Peyer's patch (tissue), 4 donors: ENCODE data around the gene SPPL3. TPM values are rescaled to one million over a fixed set of nuclear protein-coding genes. Genes with fewer than 3 reads are reported as not detected.

ENCODE experiments used
- DNase-seq, 3 donors: peaks; one replicate each; pipeline ENCODE4 v3.0.0-alpha.2; 2017 to 2019
- H3K27ac ChIP-seq, 4 donors: fragments of 200-600 bp; sonication (generic); one replicate each; pipeline ENCODE4 v1.5.1; 2016 to 2019
- H3K27me3 ChIP-seq, 2 donors: fragments of 200-600 bp; sonication (generic); one replicate each; pipeline ENCODE4 v1.5.1; 2019
- H3K36me3 ChIP-seq, 3 donors: fragments of 200-600 bp; sonication (generic); one replicate each; pipeline ENCODE4 v1.5.1; 2016 to 2019
- H3K4me1 ChIP-seq, 4 donors: fragments of 200-600 bp; sonication (generic); one replicate each; pipeline ENCODE4 v1.5.1; 2016 to 2019
- H3K4me3 ChIP-seq, 4 donors: fragments of 200-600 bp; sonication (generic); 1 replicate in 3 of 4; 2 replicates in 1 of 4; pipeline ENCODE4 v1.5.1; 2016 to 2019; ENCODE audit warnings: mild to moderate bottlenecking in 1 of 4
- H3K9me3 ChIP-seq, 4 donors: fragments of 200-600 bp; sonication (generic); one replicate each; pipeline ENCODE4 v1.5.1; 2016 to 2019; ENCODE audit warnings: mild to moderate bottlenecking in 1 of 4
- POLR2A ChIP-seq, 2 donors: fragments of 450-650 bp; IDR thresholded peaks; one replicate each; pipeline ENCODE4 v1.5.1; 2017; ENCODE audit warnings: antibody characterized with exemption in 2 of 2, mild to moderate bottlenecking in 2 of 2, moderate library complexity in 2 of 2
- total RNA-seq, 4 donors: library from RNA; depleted of rRNA; stranded (reverse); fragments of >200 nt; gene quantifications; one replicate each; pipeline ENCODE4 v1.1.0, GENCODE V29; 2016
- TF ChIP-seq, protein P1 (sequence below), 6 experiments: fragments of 450-650 bp in 4 of 6; fragments of 200-600 bp in 2 of 6; sonication (generic) in 1 of 6; IDR thresholded peaks; one replicate each; pipeline ENCODE4 v1.5.1; 2017 to 2019; ENCODE audit warnings: antibody characterized with exemption in 6 of 6, mild to moderate bottlenecking in 3 of 6, moderate library complexity in 1 of 6

SPPL3 gene
- total RNA-seq, 4 donors from 2014 or later, result 26.4 to 50.2 (median 34.9) TPM

DNA sequence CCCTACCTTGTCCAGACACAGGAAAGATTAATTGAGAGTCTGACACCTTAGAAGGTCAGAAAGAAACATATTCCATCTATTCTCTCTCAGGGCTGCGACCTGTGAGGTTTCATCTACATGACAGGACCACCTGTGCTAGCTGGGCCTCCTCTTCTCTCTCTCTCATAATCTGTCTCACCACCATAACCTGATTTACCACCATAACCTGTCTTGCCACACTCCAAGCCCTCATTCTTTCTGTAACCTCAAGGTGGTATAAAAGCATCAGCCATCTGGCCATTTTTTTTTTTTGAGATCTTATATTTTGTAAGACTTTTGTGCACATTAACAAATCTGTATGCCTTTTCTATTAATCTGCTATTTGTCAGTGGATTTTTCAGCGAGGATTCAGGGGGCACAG is 103.0 kb downstream of the SPPL3 start:
- H3K9me3 ChIP-seq, result no peaks in the 10 kb centered on the region
- DNase-seq, result no peak
- no peak overlapping the region for H3K27ac ChIP-seq
- no peaks in the 10 kb centered on the region for H3K4me1 ChIP-seq
- H3K36me3 ChIP-seq, result no peaks in the 10 kb centered on the region
- no peak for TF ChIP-seq POLR2A (IDR thresholded peaks at IDR 0.05)
- TF ChIP-seq, protein P1, sequence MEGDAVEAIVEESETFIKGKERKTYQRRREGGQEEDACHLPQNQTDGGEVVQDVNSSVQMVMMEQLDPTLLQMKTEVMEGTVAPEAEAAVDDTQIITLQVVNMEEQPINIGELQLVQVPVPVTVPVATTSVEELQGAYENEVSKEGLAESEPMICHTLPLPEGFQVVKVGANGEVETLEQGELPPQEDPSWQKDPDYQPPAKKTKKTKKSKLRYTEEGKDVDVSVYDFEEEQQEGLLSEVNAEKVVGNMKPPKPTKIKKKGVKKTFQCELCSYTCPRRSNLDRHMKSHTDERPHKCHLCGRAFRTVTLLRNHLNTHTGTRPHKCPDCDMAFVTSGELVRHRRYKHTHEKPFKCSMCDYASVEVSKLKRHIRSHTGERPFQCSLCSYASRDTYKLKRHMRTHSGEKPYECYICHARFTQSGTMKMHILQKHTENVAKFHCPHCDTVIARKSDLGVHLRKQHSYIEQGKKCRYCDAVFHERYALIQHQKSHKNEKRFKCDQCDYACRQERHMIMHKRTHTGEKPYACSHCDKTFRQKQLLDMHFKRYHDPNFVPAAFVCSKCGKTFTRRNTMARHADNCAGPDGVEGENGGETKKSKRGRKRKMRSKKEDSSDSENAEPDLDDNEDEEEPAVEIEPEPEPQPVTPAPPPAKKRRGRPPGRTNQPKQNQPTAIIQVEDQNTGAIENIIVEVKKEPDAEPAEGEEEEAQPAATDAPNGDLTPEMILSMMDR (IDR thresholded peaks at IDR 0.05), result no peak
- H3K4me3 ChIP-seq, result no peak overlapping the region
- no peaks in the 10 kb centered on the region for H3K27me3 ChIP-seq

DNA sequence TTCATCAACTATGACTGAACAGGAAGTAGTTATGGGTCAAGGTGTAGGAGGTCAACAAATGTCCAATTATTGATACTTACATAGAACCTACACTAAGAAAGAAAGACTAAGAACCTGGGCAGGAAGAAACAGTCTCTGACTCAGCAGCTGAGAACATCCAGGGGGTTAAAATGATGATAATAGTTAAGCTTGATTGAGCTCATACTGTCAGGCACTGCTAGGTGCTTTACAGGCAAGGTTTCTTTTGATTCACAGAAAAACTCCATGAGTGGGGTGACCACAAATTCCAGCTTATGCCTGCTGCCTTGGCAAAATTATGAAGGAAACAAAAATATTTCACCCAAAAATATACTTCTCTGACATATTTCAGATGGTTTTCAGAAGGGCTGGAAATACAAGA is 103.5 kb downstream of the SPPL3 start:
- Histone ChIP-seq H3K4me3 (no peak overlapping the region), H3K36me3 (no peaks in the 10 kb centered on the region), H3K4me1 (no peaks in the 10 kb centered on the region), H3K9me3 (no peaks in the 10 kb centered on the region), H3K27ac (no peak overlapping the region), H3K27me3 (no peaks in the 10 kb centered on the region)
- TF ChIP-seq POLR2A (IDR thresholded peaks at IDR 0.05), result no peak
- TF ChIP-seq, protein P1 (IDR thresholded peaks at IDR 0.05), result no peak
- DNase-seq, result no peak

DNA sequence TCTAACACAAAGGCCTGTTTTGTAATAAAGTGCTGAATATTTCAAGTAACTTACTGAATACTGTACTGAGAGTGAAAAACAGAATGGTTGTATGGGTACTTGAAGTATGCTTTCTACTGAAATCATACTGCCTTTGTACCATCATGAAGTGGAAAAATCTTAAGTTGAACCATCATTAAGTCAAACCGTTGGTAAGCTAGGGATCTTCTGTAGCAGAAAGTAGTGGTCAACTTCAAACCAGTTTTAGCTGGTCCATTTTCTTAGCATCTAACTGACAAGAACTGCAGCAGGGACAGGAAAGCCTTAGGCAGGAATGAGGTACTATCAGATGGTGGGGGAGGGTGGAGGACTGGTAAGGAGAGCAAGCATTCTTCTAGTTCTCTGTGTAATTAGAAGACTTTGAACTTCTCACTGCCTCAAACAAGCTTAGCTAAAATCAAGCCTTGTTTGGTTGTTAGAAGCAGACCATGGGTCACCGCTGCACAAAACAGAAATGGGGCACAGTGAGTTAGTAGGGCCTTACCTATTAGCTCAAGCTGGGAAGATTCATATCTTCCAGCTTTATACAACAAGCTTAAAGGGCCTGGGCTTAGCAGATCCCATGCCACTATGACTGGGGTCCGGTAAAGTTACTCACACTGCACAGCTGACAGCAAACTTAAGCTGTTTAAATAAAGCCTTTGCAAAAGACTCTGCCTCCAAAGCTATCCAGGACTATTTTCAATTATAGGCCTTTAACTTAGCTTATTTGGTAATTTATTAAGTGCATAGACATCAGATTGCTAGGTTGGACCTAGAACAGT is 104.7 kb downstream of the SPPL3 start:
- Histone ChIP-seq H3K4me3 (no peak overlapping the region), H3K27me3 (no peaks in the 10 kb centered on the region), H3K27ac (no peak overlapping the region), H3K9me3 (no peaks in the 10 kb centered on the region), H3K4me1 (no peaks in the 10 kb centered on the region), H3K36me3 (no peaks in the 10 kb centered on the region)
- DNase-seq, result no peak
- TF ChIP-seq, protein P1 (IDR thresholded peaks at IDR 0.05), result no peak
- no peak for TF ChIP-seq POLR2A (IDR thresholded peaks at IDR 0.05)

- no peak for TF ChIP-seq POLR2A (IDR thresholded peaks at IDR 0.05)
- TF ChIP-seq, protein P1 (IDR thresholded peaks at IDR 0.05), result no peak
- H3K4me3 ChIP-seq, result no peak overlapping the region
These were observed 105.5 kb downstream of the SPPL3 start for GRCh38 chr12:120798696-120799095.

DNA sequence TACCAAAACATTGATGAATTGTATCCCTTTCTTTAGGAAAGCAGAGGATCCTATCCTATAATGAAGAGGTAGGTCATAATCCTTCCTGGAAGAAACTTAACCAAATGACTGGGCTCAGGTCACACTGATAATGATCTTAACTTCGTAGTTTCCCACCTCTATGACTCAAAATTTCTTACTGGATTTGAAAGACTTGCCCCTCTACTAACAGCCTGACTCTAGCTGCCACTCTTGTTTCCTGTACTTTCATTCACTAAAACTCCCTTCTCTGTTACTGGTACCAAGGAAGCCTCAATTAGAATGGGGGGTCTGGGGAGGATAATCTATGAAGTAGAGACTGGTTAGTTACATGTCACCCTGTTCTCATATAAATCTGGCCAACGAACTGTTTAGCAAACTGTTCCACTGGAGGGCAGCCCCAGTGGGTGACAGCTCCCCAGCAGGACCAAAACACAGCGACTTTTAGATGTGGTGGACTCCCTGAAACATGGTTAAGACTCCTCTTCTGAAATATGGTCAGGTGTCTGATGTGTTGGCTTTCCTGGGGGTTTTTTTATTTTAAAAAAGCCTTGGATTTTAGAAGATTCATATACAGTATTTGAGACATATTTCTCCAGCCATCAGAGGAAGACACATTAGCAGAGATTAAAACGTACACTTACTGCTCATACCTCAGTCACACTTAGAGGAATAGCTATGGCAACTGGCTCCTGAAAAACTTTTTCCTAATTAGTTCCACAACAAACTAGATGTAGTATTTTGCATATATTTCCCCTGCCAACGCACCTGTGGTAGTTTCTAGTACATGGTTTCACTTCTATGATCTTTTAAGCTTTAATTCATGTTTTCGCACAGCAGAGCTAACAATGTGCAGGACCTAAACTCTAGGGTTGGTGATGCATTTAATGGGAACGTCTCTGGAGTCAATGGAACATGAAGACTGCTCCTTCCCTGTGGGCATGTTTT is 106.2 kb downstream of the SPPL3 start:
- no peaks in the 10 kb centered on the region for H3K9me3 ChIP-seq
- no peaks in the 10 kb centered on the region for H3K36me3 ChIP-seq
- DNase-seq, result no peak
- H3K4me3 ChIP-seq, result no peak overlapping the region
- H3K27ac ChIP-seq, result no peak overlapping the region
- no peaks in the 10 kb centered on the region for H3K27me3 ChIP-seq
- no peaks in the 10 kb centered on the region for H3K4me1 ChIP-seq
- no peak for TF ChIP-seq POLR2A (IDR thresholded peaks at IDR 0.05)
- TF ChIP-seq, protein P1 (IDR thresholded peaks at IDR 0.05), result no peak

More at GRCh38 chr12:120798696-120799095, 105.5 kb downstream of the SPPL3 start:
- no peaks in the 10 kb centered on the region for H3K9me3 ChIP-seq
- DNase-seq, result no peak
- H3K36me3 ChIP-seq, result no peaks in the 10 kb centered on the region
- H3K27ac ChIP-seq, result no peak overlapping the region
- no peaks in the 10 kb centered on the region for H3K27me3 ChIP-seq
- H3K4me1 ChIP-seq, result no peaks in the 10 kb centered on the region
